Fibroblast of lung (primary cell): Measurements from ENCODE around the gene GPR176.

Experiments
- EZH2 ChIP-seq: IDR thresholded peaks from 2 replicates; pipeline ENCODE4 v1.5.1; 2012; ENCODE audit warnings: low read length, control low read depth, mild to moderate bottlenecking; ENCODE audit errors: missing control alignments
- TF ChIP-seq, protein P1 (sequence below), 2 donors: IDR thresholded peaks in 1 of 2; conservative IDR thresholded peaks in 1 of 2; 1 replicate in 1 of 2; 2 replicates in 1 of 2; pipeline ENCODE4 v1.5.1; 2011 to 2012; ENCODE audit warnings: low read length in 2 of 2, control low read depth in 1 of 2, inconsistent platforms in 1 of 2, low read depth in 1 of 2, mild to moderate bottlenecking in 1 of 2

DNA sequence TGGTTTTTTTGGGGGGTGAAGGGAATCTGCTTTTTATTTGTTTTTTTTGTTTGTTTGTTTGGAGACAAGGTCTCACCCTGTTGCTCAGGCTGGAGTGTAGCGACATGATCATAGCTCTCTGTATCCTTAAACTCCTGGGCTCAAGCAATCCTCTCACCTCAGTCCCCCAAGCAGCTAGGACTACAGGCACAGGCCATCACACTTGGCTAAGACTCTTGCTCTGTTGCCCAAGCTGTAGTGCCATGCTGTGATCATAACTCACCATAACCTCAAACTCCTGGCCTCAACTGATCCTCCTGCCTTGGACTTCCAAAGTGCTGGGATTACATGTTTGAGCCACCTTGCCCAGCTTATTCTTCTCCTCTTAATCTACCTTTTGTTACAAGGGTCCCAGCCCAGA is 31.8 kb downstream of the GPR176 start:
- TF ChIP-seq, protein P1, sequence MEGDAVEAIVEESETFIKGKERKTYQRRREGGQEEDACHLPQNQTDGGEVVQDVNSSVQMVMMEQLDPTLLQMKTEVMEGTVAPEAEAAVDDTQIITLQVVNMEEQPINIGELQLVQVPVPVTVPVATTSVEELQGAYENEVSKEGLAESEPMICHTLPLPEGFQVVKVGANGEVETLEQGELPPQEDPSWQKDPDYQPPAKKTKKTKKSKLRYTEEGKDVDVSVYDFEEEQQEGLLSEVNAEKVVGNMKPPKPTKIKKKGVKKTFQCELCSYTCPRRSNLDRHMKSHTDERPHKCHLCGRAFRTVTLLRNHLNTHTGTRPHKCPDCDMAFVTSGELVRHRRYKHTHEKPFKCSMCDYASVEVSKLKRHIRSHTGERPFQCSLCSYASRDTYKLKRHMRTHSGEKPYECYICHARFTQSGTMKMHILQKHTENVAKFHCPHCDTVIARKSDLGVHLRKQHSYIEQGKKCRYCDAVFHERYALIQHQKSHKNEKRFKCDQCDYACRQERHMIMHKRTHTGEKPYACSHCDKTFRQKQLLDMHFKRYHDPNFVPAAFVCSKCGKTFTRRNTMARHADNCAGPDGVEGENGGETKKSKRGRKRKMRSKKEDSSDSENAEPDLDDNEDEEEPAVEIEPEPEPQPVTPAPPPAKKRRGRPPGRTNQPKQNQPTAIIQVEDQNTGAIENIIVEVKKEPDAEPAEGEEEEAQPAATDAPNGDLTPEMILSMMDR (conservative IDR thresholded peaks at IDR 0.05 in 1 of 2, IDR thresholded peaks at IDR 0.05 in 1 of 2; ENCODE audit: low read depth in 1 of 2, low read length in 2 of 2), result no peak
- no peak for TF ChIP-seq EZH2
